Stimulated activated CD4-positive, alpha-beta T cell treated with anti-CD3 and anti-CD28 coated beads, Interleukin-1b, Interleukin-23, amount 100 ng/mL, for 24 hours (primary cell): ENCODE measurements around the gene MPHOSPH9.

Experiments used
- DNase-seq, 4 experiments: peaks; one replicate each; pipeline ENCODE4 v3.0.0-alpha.2; 2020; ENCODE audit warnings: low read depth in 4 of 4, low spot score in 1 of 4

Gene MPHOSPH9, protein sequence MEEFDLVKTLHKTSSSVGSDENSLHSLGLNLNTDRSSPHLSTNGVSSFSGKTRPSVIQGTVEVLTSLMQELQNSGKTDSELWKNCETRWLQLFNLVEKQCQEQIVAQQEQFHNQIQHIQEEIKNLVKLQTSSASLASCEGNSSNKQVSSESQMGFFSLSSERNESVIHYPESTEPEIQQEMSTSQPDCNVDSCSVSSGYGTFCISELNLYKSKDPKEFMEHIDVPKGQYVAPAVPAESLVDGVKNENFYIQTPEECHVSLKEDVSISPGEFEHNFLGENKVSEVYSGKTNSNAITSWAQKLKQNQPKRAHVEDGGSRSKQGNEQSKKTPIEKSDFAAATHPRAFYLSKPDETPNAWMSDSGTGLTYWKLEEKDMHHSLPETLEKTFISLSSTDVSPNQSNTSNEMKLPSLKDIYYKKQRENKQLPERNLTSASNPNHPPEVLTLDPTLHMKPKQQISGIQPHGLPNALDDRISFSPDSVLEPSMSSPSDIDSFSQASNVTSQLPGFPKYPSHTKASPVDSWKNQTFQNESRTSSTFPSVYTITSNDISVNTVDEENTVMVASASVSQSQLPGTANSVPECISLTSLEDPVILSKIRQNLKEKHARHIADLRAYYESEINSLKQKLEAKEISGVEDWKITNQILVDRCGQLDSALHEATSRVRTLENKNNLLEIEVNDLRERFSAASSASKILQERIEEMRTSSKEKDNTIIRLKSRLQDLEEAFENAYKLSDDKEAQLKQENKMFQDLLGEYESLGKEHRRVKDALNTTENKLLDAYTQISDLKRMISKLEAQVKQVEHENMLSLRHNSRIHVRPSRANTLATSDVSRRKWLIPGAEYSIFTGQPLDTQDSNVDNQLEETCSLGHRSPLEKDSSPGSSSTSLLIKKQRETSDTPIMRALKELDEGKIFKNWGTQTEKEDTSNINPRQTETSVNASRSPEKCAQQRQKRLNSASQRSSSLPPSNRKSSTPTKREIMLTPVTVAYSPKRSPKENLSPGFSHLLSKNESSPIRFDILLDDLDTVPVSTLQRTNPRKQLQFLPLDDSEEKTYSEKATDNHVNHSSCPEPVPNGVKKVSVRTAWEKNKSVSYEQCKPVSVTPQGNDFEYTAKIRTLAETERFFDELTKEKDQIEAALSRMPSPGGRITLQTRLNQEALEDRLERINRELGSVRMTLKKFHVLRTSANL

DNA sequence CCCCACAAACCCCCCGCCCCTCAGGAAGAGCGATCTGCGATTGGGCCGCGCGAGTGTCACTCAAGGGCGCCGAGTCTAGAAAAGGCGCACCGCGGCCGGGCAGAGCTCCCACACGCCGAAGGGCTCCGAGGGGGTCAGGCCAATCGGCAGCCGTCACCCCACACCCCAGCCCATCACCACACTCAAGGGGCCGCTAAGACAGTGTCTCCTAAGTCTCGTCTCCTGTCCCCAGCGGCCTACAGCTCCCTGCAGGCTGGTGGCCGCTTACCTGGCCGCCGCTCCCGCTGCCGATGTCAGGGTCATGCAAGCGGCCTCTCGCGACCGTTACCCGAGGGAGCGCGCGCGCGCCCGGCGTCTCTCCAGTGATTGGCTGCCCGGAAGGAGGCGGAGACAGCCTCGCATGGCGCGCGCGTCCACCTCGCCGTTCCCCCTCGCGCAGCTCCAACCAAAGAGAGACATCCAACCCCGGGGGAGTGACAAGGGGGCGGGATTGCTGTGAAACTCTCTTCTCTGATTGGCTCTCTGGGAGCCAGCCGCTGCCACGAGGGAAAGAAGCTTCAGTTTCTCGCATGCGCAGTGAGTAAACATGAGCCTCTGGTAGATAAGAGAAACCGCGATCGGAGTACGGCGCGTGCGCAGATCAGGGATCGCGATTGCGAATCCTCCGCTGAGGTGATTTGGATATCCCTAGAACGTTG lies at the start of gene MPHOSPH9, which contains the start of gene MTRFR:
TSS of gene MPHOSPH9 (minus strand) at position 335 of the 698 bp plus-strand sequence. CDS start 2,777 bp downstream, outside the sequence.
TSS of gene MTRFR (plus strand) at position 630 of the 698 bp plus-strand sequence. CDS start 20,239 bp downstream, outside the sequence.
- peak; percentile 89 to 98 (median 95) for DNase-seq

DNA sequence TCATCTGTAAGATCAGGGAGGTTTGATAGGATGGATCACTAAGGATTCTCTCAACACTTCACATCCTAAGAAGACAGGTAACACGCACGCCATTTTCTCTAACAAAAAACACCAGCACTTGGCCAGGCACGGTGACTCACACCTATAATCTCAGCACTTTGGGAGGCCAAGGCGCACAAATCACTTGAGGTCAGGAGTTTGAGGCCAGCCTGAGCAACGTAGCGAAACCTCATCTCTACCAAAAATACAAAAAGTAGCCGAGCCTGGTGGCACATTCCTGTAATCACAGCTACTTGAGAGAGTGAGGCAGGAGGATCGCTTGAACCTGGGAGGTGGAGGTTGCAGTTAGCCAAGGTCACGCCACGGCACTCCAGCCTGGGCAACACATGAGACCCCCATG lies 49.2 kb upstream of the MPHOSPH9 start:
- DNase-seq = no peak

GRCh38 chr12:123280971-123281370 lies 48.0 kb upstream of the MPHOSPH9 start:
- no peak for DNase-seq

DNA sequence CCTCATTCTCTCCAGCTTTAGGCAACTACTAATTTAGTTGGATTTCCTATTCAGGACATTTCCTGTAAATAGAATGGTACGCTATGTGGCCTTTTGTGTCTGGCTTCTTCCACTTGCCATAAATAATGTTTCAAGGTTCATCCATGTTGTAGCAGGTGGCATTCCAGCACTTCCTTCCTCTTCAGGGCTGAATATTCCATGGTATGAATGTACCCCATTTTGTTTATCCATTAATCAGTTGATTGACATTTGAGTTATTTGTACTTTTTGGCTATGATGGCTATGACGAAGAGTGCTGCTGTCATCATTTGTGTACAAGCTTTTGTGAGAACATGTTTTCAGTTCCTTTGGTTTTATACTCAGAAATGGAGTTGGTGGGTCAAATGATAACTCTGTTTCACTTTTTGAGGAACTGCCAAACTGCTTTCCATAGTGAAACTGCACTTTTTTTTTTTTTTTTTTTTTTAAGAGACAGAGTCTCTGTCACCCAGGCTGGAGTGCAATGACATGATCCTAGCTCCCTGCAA lies 45.2 kb upstream of the MPHOSPH9 start:
- no peak for DNase-seq

DNA sequence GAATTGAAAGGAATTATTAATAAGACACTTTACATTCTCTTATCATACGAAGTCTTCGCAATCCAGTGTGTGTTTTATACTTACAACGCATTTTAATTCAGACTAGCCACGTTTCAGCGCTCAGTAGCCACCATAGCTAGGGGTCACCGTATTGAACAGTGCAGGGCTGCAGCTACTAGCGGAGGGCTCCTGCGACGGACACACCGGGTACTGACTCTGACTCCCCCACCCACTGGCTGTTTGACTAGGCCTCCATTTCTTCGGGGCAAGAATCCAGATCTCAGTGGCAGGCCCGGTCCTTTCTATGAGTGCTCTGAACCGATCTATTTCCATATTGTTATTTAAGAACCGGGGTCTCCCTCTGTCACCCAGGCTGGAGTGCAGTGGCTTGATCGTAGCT lies 40.2 kb upstream of the MPHOSPH9 start:
- no peak for DNase-seq

GRCh38 chr12:123271001-123271668 lies 38.2 kb upstream of the MPHOSPH9 start:
- peak; percentile 46 to 71 (median 53) for DNase-seq

- DNase-seq = no peak
These were observed 37.5 kb upstream of the MPHOSPH9 start for GRCh38 chr12:123270214-123271000.

- no peak for DNase-seq
These were observed 36.9 kb upstream of the MPHOSPH9 start for GRCh38 chr12:123269896-123270213.

- peak in 1 of 4 experiments; percentile 30 for DNase-seq
These were observed 36.5 kb upstream of the MPHOSPH9 start for GRCh38 chr12:123269395-123269892.

DNA sequence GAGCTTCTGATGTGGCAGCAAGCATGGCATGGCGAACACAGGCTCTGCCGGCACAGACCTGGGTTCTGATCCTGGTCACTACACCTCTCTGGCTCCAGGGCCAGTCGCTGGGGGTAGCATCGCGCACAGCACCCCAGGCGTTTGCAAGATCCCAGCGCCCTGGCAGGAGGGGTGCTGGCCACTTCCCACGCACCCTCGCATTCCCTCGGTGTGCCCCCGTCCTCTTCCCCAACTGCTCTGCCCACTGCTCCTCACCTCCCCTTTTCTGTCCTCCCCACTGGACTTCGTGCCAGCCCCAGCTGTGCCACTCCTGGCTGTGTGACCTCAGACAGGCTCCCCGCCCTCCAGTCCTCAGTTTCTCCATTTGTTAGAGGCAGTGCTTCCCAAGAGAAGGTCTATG lies 35.9 kb upstream of the MPHOSPH9 start:
- DNase-seq = no peak

DNA sequence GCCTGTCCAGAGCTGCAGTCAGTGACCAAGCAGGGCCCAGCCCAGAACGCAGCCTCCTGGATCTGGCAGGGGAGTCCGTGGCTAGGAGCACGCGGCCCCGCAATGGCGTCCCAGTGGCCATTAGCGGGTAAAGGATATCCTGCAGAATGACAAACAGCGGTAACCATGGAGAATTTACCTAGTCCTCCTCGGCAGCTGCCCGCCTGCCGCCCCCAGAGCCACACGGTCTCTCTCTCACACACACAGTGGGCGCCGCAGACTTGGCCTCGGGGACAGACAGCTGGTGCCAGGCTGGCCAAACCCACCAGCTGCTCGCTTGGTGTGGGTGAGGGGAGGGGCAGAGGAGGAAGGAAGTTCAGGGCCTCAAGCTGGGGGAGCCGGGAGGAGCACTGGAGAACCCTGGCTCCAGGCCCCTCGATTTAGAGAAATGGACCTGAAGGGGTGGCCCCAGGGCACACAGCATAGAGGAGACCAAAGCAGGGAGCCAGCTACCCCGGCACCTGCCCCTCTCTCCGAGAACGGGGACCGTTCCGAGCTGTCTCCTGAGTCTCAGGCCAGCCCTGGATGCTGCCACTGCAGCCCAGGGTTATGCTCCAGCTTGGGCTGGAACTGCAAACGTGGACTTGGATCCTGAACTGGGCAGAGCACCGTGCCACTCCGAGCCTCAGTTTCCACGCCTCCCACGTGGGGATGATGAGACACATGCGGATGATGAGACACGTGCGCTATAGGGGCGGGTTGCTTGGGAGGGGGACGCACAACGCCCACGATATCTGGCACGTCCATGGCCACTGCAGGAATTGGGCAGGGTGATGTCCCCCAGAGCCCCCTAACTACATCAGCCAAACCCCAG lies 35.3 kb upstream of the MPHOSPH9 start:
- no peak for DNase-seq

- no peak for DNase-seq
These were observed 34.5 kb upstream of the MPHOSPH9 start for GRCh38 chr12:123267335-123267920.

DNA sequence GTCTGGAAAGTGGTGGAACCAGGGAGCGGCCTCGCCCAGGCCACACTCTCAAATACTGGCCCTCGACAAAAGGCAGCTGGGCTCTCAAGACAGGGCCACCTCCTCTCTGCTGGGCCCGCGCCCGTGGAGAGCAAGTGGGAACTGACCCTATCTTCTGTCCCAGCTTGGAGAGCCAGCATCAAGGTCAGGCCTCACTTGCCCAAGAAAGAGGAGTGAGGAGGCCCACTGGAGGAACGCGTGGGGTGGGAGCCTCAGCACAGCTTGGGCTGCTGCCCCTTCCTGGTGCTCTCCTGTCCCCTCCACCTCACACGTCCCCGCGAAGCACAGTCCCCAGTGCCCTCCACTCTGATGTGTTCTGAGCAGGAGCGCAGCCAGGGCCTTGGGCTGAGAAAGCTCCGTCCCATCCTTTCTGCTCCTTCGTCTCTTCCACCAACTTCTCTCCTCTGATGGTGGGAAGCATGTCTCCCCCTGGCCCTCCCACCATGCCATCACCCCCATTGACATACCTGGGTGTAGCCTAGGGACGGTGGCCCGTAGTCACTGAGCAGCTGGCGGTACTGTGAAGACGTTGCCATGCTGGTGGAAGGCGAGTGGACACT lies 33.8 kb upstream of the MPHOSPH9 start:
- no peak for DNase-seq

DNA sequence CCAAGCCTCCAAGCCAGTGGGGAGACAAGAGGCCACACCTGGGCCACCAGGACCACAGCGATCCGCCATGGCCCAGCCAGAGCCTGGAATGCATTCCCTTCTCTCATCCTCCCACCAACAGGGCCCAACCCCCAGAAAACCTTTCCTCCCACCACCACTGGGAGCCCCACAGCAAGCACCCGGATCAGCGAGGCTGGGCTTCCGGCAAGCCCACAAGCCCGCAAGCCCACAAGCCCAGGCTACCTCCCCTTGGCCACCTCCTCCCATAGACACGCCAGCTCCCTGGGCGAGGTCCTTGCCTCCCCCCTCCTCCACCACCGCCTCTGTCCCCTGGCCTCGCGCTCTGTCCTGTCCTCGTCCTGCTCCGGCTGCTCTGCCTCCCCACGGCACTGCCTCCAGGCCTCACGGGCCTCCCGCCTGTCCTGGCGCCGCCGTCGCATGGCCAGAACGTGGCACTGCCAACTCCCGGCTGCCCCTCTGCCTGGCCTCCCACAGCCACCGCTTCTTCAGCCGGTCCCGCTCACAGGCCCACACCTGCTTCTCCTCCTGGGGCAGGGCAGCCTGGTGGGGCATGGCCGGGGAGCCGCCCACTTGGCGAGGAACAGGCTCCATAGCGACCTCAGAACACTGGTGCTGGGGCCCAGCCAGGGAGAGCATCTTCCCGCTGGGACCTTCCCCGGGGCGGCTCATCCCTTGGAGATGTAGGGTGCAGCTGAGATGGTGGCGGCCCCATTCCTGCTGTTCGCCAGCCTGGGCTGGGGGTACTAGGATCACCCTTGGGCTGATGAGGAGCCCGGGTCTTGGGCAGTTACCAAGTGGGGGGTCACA lies 33.1 kb upstream of the MPHOSPH9 start:
- no peak for DNase-seq

- no peak for DNase-seq
These were observed 31.7 kb upstream of the MPHOSPH9 start for GRCh38 chr12:123264642-123265041.

- no peak for DNase-seq
These were observed 30.4 kb upstream of the MPHOSPH9 start for GRCh38 chr12:123263196-123263817.
